ENCODE data around the gene GLI3.

DNA sequence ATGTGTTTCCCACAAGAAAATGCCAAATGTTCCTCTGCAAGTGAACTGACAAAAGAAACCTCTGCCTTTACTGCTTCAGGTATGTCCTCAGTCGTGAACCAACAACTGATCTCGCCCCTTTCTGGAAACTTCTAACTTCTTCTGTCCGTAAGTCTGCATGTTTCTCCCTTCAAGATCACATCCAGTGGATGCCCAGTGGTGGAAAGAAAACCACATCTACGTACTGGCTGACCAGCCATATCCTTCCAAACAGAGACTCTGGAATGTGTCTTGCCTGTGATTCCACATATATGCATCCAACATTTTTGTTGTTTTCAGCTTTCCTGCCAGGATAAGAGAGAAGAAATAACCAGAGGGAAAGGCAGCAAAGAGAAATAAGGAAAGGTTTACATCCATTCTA, 152.7 kb downstream of the GLI3 start:
- no peak for TF ChIP-seq CTCF (IDR thresholded peaks at IDR 0.05)
- no peak for TF ChIP-seq POLR2AphosphoS5 (IDR thresholded peaks at IDR 0.05)
